ENCODE results near the gene ATP10B. TPM values are rescaled to one million over a fixed set of nuclear protein-coding genes. Genes with fewer than 3 reads are reported as not detected.

ATP10B gene
- total and polyA plus RNA-seq, 2 of the 13 experiments (the other 11 are each of a cell fraction or from before 2014, with no cell fraction given): not detected

DNA sequence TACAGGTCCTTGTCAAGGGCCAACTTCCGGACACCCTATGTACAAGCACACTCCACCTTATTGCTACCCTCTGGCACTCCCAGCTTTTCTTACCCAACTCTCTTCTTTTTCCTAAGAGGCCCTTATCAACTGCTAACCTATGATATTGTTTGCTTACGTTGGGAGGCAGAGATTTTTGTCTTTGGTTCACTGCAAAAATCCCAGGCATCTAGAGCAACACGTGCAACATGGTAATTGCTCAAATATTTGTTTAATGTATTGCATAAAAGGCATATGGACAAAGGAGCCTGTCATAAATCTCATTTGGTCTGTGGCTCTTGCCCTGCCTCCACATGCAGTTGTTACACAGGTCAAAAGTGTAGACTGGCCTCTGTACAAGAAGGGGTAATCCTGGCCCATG is 35.8 kb upstream of the ATP10B start (continued):
- TF ChIP-seq BCL6 (CRISPR knock-in tag; IDR thresholded peaks at IDR 0.05) (peak; percentile 87), HMG20A (CRISPR knock-in tag; IDR thresholded peaks at IDR 0.05; ENCODE audit: borderline replicate concordance) (peak; percentile 96), FOSL2 (CRISPR knock-in tag; IDR thresholded peaks at IDR 0.05) (peak; percentile 55; the same call in 1 of the 2 replicates), TEF (CRISPR knock-in tag; IDR thresholded peaks at IDR 0.05) (peak; percentile 64; the same call in 1 of the 2 replicates), PAXIP1 (CRISPR knock-in tag; conservative IDR thresholded peaks at IDR 0.05) (0 out of 2 replicates have a peak, but pooled peaks have one; percentile 39), ZNF264 (CRISPR knock-in tag; IDR thresholded peaks at IDR 0.05) (0 out of 2 replicates have a peak, but pooled peaks have one; percentile 44), TRAFD1 (CRISPR knock-in tag; IDR thresholded peaks at IDR 0.05; ENCODE audit: borderline replicate concordance) (no peak), WIZ (CRISPR knock-in tag; IDR thresholded peaks at IDR 0.05) (no peak), ZNF660 (CRISPR knock-in tag; IDR thresholded peaks at IDR 0.05; ENCODE audit: borderline replicate concordance, low read depth) (no peak), TEAD2 (CRISPR knock-in tag; IDR thresholded peaks at IDR 0.05) (no peak), CREB1 (IDR thresholded peaks at IDR 0.05) (no peak), CREB1 (CRISPR knock-in tag; IDR thresholded peaks at IDR 0.05) (peak; percentile 48; the same call in 1 of the 2 replicates), MIXL1 (CRISPR knock-in tag; IDR thresholded peaks at IDR 0.05) (peak; percentile 59; the same call in 1 of the 2 replicates), SALL1 (CRISPR knock-in tag; IDR thresholded peaks at IDR 0.05) (peak; percentile 64; the same call in 1 of the 2 replicates), ZNF441 (CRISPR knock-in tag; IDR thresholded peaks at IDR 0.05; ENCODE audit: borderline replicate concordance) (no peak), SOX5 (CRISPR knock-in tag; IDR thresholded peaks at IDR 0.05; ENCODE audit: borderline replicate concordance) (peak; percentile 90), ZNF33B (CRISPR knock-in tag; IDR thresholded peaks at IDR 0.05) (no peak), FOXK1 (CRISPR knock-in tag; IDR thresholded peaks at IDR 0.05; ENCODE audit: borderline replicate concordance, low read depth) (no peak), EEA1 (CRISPR knock-in tag; IDR thresholded peaks at IDR 0.05; ENCODE audit: borderline replicate concordance) (no peak), ZNF614 (CRISPR knock-in tag; IDR thresholded peaks at IDR 0.05; ENCODE audit: borderline replicate concordance) (peak; percentile 55; the same call in 1 of the 2 replicates), TRIM24 (CRISPR knock-in tag; IDR thresholded peaks at IDR 0.05) (peak; percentile 80; the same call in 1 of the 2 replicates), ATAD3A (CRISPR knock-in tag; IDR thresholded peaks at IDR 0.05) (no peak), NR2C2 (CRISPR knock-in tag; IDR thresholded peaks at IDR 0.05; ENCODE audit: borderline replicate concordance) (peak; percentile 64; the same call in 1 of the 2 replicates), ZC3H4 (CRISPR knock-in tag; IDR thresholded peaks at IDR 0.05; ENCODE audit: borderline replicate concordance) (no peak)
- TF ChIP-seq, protein P1, sequence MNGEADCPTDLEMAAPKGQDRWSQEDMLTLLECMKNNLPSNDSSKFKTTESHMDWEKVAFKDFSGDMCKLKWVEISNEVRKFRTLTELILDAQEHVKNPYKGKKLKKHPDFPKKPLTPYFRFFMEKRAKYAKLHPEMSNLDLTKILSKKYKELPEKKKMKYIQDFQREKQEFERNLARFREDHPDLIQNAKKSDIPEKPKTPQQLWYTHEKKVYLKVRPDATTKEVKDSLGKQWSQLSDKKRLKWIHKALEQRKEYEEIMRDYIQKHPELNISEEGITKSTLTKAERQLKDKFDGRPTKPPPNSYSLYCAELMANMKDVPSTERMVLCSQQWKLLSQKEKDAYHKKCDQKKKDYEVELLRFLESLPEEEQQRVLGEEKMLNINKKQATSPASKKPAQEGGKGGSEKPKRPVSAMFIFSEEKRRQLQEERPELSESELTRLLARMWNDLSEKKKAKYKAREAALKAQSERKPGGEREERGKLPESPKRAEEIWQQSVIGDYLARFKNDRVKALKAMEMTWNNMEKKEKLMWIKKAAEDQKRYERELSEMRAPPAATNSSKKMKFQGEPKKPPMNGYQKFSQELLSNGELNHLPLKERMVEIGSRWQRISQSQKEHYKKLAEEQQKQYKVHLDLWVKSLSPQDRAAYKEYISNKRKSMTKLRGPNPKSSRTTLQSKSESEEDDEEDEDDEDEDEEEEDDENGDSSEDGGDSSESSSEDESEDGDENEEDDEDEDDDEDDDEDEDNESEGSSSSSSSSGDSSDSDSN (CRISPR knock-in tag; IDR thresholded peaks at IDR 0.05): no peak
